BLaER1 treated with 17β-estradiol and CSF1 and Interleukin-3, amounts not matched to agents 10 nM and 100 nM (cell line): ENCODE measurements around the gene TPRA1.
A peak's percentile ranks its signal among the peaks of the same experiment; 100 is the strongest.

Source experiments
- H3K27ac ChIP-seq, 11 experiments: shearing (Covaris generic); formaldehyde crosslinking; 2 replicates each; pipeline ENCODE4 v1.8.1; 2022
- H3K27me3 ChIP-seq, 11 experiments: shearing (Covaris generic); formaldehyde crosslinking; 2 replicates each; pipeline ENCODE4 v1.8.1; 2022
- H3K36me3 ChIP-seq, 11 experiments: shearing (Covaris generic); formaldehyde crosslinking; 2 replicates each; pipeline ENCODE4 v1.8.1; 2022
- H3K4me1 ChIP-seq, 10 experiments: shearing (Covaris generic); formaldehyde crosslinking; 2 replicates each; pipeline ENCODE4 v1.8.1; 2022
- H3K4me2 ChIP-seq, 11 experiments: shearing (Covaris generic); formaldehyde crosslinking; 2 replicates each; pipeline ENCODE4 v1.8.1; 2022
- H3K4me3 ChIP-seq, 10 experiments: shearing (Covaris generic); formaldehyde crosslinking; 2 replicates each; pipeline ENCODE4 v1.8.1; 2022
- H3K9ac ChIP-seq, 11 experiments: shearing (Covaris generic); formaldehyde crosslinking; 2 replicates each; pipeline ENCODE4 v1.8.1; 2022
- H3K9me3 ChIP-seq, 11 experiments: shearing (Covaris generic); formaldehyde crosslinking; replicated peaks in 1 of 11; 2 replicates each; pipeline ENCODE4 v1.8.1; 2022
- H4K20me1 ChIP-seq, 11 experiments: shearing (Covaris generic); formaldehyde crosslinking; 2 replicates each; pipeline ENCODE4 v1.8.1; 2022
- Cebpa-rat ChIP-seq, 11 experiments: shearing (Covaris generic); IDR thresholded peaks; 2 replicates each; pipeline ENCODE4 v1.8.1; 2022

The TPRA1 gene

DNA sequence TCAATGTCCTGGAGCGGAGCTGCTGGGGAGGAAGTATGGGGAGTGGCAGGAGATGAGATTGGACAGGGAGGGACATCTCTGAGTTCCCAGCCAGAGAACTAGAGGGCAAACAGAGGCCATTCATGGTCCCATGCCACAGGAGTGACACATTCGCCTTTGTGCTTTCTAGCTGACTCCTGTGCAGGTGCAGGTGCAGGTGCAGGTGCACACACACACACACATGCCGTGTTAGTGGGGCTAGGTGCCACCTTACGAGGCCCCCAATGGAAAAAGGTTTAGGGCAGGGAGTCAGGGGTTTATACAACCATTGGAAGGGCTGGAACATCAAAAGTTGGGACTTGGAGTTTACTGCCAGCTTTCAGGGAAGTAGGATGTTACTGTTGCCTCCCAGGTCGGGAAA is 52.0 kb downstream of the TPRA1 start:
- H3K27me3 ChIP-seq, result no peaks in the 10 kb centered on the region
- no peak overlapping the region for H3K9ac ChIP-seq
- H3K9me3 ChIP-seq, result no peaks in the 10 kb centered on the region
- no peak for TF ChIP-seq Cebpa-rat (IDR thresholded peaks at IDR 0.05)
- H3K36me3 ChIP-seq, result no peaks in the 10 kb centered on the region
- H3K4me2 ChIP-seq, result peak overlapping the region in 7 of 11 experiments; percentile 84 to 99 (median 96); a peak in 12 of 22 replicates
- H4K20me1 ChIP-seq, result peaks cover 0 to 20% (median 0%) of the 10 kb centered on the region in 11 experiments; a peak in 3 of 22 replicates
- H3K4me3 ChIP-seq, result no peak overlapping the region
- H3K4me1 ChIP-seq, result peaks cover 22 to 62% (median 43%) of the 10 kb centered on the region in 10 experiments
- no peak overlapping the region for H3K27ac ChIP-seq

DNA sequence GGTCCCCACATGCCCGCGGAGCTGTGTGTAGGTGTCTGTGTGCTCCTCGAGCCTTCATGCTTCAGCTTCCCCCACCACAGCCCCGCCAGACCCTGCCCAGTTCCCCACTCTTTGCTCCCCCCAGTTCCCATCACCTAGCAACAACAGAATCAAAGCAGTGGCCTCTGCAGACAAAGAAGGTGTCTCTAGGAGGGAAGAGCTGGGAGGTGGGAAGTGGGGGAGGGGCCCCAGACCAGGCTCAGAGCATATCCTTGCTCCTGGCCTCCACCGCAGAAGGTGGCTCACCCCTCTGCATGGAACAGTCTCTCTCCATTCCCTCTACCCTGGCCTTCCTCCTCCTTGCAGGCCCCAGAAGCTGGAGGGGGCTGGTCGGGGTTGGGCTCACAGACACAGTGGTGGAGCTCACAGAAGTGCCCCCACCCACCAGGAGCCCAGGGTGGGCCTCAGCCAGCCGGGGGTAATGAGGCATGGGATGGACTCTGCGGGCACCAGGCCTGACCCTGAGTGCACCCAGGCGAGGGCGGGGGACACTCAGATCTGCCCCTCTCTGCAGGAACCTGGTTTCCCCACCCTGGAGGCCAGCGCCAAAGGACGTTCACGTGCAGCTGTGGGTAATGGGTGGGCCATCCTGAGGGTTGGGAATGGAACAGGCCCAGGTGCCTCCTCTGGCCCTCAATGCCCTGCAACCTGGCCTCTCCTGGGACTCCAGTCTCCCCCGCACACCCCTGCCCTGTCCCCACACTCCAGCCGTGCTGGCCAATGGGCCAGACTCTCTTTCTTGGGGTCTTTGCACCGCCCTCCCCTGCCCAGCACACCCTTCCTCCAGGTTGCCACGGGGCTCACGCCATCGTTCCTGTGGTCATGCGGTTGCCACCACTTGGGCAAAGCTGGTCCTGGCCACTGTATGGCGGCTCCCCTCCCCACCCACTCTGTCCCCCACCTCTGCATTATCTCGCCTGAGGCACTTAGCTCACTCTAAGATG is 53.4 kb downstream of the TPRA1 start:
- Histone ChIP-seq H3K9me3 (no peaks in the 10 kb centered on the region), H3K4me3 (peak overlapping the region in 5 of 10 experiments; percentile 11 to 46 (median 19); a peak in 7 of 20 replicates), H4K20me1 (peaks cover 0 to 17% (median 0%) of the 10 kb centered on the region in 11 experiments; a peak in 2 of 22 replicates), H3K9ac (peak overlapping the region in 7 of 11 experiments; percentile 8 to 67 (median 55); a peak in 12 of 22 replicates), H3K27ac (peak overlapping the region in 7 of 11 experiments; percentile 37 to 73 (median 52); a peak in 14 of 22 replicates), H3K4me1 (peaks cover 22 to 71% (median 52%) of the 10 kb centered on the region in 10 experiments), H3K4me2 (peak overlapping the region; percentile 55 to 99 (median 88)), H3K27me3 (no peaks in the 10 kb centered on the region), H3K36me3 (no peaks in the 10 kb centered on the region)
- no peak for TF ChIP-seq Cebpa-rat (IDR thresholded peaks at IDR 0.05)

DNA sequence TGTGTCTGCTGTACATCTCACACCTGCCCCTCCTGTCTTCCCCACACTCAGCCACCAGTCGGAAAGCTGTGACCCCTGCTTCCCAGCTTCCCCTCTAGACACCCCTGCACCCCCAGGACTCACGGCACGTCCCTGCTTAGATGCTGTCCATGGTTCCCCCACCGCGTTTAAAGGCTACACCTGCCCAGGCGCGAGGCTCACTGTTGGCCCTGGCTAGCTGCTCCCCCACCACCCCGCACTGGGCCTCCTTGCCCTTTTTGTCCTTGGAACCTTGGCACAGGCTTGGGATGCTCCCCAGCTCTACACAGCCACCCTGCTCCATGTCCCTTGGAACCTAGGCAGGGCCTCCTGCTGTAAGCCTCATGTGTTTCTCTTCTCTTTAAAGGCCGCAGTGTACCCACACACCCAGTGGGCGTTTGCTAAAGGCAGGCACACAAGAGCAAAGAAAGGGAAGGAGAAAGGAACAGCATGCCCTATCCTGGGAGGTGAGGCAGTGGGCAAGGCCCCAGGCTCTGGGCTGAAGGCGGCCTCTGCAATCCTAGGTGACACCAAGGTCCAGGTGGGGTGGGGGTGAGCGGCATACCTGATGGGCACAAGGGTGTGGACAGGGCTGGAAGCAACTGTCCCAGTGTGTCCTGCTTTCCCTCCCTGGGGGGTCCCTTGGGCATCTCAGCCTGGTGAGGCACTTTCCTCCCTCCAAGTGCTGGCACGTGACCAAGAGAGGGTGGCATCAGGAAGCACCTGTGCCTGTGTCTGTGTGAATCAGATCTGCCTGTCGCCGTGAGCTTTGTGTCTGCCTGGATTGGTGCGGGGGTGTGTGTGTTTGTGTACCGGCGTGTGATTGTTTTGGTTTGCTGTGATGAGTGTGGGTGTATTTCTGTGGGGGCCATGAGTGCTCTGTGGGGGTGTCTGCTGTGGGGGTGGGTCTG is 54.4 kb downstream of the TPRA1 start:
- Histone ChIP-seq H3K4me1 (peaks cover 23 to 78% (median 58%) of the 10 kb centered on the region in 10 experiments), H3K9ac (peak overlapping the region in 6 of 11 experiments; percentile 8 to 67 (median 60); a peak in 11 of 22 replicates), H3K4me2 (peak overlapping the region; percentile 55 to 99 (median 88)), H3K4me3 (peak overlapping the region in 5 of 10 experiments; percentile 11 to 46 (median 19); a peak in 6 of 20 replicates), H3K27me3 (no peaks in the 10 kb centered on the region), H4K20me1 (peaks cover 0 to 17% (median 0%) of the 10 kb centered on the region in 11 experiments; a peak in 2 of 22 replicates), H3K27ac (peak overlapping the region in 7 of 11 experiments; percentile 37 to 73 (median 52); a peak in 13 of 22 replicates), H3K36me3 (no peaks in the 10 kb centered on the region), H3K9me3 (no peaks in the 10 kb centered on the region)
- TF ChIP-seq Cebpa-rat (IDR thresholded peaks at IDR 0.05), result no peak

DNA sequence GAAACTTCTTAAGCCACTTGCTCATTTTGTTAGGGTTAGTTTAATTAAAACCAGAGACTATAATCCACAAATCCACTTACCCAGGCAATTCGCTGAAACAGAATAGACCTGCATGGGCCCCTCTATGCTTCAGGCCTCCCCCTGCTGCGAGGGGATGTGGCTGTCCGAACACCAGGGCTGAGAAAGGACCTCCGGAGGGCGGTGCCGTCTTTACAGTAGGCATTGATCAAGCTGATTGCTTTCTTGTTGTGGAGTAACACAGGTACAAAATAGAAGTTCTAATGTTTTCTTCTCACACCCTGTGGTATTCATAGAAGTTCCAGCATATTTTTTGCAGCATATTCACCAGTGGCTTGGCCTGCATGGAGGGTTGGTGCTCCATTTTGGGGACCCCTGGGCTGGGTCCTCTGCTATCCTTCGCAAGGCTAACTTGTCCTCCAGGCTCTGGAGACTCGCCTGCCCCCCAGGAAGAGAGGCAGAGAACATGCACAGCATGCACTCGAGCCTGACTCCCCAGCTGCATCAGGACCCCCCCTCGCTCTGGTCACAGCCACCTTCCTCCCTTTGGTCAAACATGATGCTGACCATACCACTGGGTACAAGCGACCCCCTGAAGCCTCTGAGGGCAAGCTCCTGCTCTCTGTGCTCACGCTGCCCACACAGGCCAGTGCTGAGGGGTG is 55.3 kb downstream of the TPRA1 start:
- no peaks in the 10 kb centered on the region for H3K9me3 ChIP-seq
- peak overlapping the region in 8 of 11 experiments; percentile 77 to 99 (median 94); a peak in 16 of 22 replicates for H3K4me2 ChIP-seq
- H3K36me3 ChIP-seq, result no peaks in the 10 kb centered on the region
- H3K4me1 ChIP-seq, result peaks cover 32 to 87% (median 66%) of the 10 kb centered on the region in 10 experiments
- peak overlapping the region in 3 of 11 experiments; percentile 60 to 73 (median 71); a peak in 3 of 22 replicates for H3K27ac ChIP-seq
- peaks cover 0 to 12% (median 0%) of the 10 kb centered on the region in 11 experiments; a peak in 2 of 22 replicates for H4K20me1 ChIP-seq
- no peaks in the 10 kb centered on the region for H3K27me3 ChIP-seq
- H3K9ac ChIP-seq, result no peak overlapping the region
- TF ChIP-seq Cebpa-rat (IDR thresholded peaks at IDR 0.05), result no peak
- H3K4me3 ChIP-seq, result no peak overlapping the region

DNA sequence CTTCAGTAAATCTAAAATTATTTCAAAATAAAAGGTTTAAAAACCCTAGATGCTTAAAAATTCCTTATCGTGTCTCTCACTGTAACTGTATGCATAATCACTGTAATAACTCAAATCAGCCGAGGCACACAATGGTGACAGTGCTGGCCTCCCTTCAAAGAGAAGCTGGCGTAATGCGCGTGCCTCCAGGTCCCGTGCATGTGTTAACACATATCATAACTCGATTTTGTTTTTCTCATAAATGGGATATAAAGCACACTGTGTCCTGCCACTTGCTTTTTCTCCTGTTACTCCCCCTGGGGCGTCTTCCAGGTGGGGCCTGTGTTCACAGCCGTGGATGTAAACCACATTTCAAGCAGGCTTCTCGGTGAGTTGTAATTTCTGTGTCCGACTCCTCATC is 56.0 kb downstream of the TPRA1 start:
- Histone ChIP-seq H3K27me3 (no peaks in the 10 kb centered on the region), H4K20me1 (peaks cover 0 to 11% (median 0%) of the 10 kb centered on the region in 11 experiments; a peak in 2 of 22 replicates), H3K4me1 (peaks cover 39 to 89% (median 69%) of the 10 kb centered on the region in 10 experiments), H3K27ac (no peak overlapping the region), H3K4me2 (0 out of 22 replicates have a peak overlapping the region, but pooled peaks of 1 of the 11 experiments have one; percentile 99), H3K9me3 (no peaks in the 10 kb centered on the region), H3K36me3 (no peaks in the 10 kb centered on the region), H3K9ac (no peak overlapping the region), H3K4me3 (no peak overlapping the region)
- no peak for TF ChIP-seq Cebpa-rat (IDR thresholded peaks at IDR 0.05)

DNA sequence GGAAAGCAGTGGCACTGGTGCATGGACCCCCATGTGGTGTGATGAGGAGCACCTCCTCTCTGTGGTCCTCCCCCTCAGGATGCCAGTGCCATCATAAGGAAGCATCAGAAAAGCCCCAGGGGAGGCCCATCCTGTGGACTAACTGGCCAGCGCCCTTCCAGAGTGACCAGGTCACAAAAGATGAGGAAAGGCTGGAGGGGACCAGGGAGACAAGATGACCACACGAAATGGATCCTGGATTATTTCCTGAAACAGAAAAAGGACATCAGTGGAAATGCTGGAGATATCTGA is 56.4 kb downstream of the TPRA1 start:
- H3K9ac ChIP-seq, result no peak overlapping the region
- H4K20me1 ChIP-seq, result peaks cover 0 to 11% (median 0%) of the 10 kb centered on the region in 11 experiments; a peak in 2 of 22 replicates
- H3K4me1 ChIP-seq, result peaks cover 44 to 91% (median 72%) of the 10 kb centered on the region in 10 experiments
- no peaks in the 10 kb centered on the region for H3K9me3 ChIP-seq
- TF ChIP-seq Cebpa-rat (IDR thresholded peaks at IDR 0.05), result no peak
- H3K4me3 ChIP-seq, result no peak overlapping the region
- no peak overlapping the region for H3K27ac ChIP-seq
- no peaks in the 10 kb centered on the region for H3K27me3 ChIP-seq
- H3K36me3 ChIP-seq, result no peaks in the 10 kb centered on the region
- H3K4me2 ChIP-seq, result peak overlapping the region in 2 of 11 experiments; percentile 10 to 19; a peak in 2 of 22 replicates

DNA sequence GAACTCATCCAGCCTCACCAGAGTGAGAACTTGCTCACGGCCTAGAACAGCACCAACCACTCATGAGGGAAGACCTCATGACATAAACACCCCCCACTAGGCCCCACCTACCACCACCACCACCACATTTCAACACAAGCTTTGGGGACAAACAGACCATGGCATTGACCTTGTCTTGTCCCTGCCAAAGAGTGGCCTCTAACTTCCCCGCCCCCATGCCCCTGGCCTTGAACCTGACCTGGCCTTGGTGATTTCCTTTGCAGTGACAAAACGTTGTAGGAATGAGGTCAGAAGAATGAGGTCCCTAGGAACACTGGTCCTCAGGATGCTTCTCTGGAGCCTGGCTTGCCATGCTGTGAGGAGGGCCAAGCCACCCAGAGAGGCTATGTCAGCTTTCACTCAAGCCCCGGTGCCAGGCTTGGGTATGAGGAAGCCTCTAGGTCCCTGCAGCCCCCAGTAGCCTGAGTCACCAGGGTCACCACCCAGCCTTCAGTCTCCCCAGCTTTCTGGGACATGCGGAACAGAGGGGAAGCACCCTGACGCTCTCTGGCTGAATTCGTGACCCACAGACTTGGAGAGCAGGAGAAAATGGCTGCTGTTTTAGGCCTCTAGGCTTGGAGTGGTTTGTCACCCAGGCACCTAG is 57.9 kb downstream of the TPRA1 start:
- no peak overlapping the region for H3K9ac ChIP-seq

More for the DNA sequence above, 57.9 kb downstream of the TPRA1 start:
- peak overlapping the region in 7 of 11 experiments; percentile 14 to 44 (median 29); a peak in 12 of 22 replicates for H3K4me2 ChIP-seq
- no peaks in the 10 kb centered on the region for H3K27me3 ChIP-seq
- H3K36me3 ChIP-seq, result peaks cover 0 to 3% (median 0%) of the 10 kb centered on the region in 11 experiments; a peak in 1 of 22 replicates
- H3K9me3 ChIP-seq, result peaks cover 3 to 11% (median 6%) of the 10 kb centered on the region in 11 experiments; a peak in 15 of 22 replicates
- peaks cover 0 to 11% (median 0%) of the 10 kb centered on the region in 11 experiments; a peak in 2 of 22 replicates for H4K20me1 ChIP-seq
- no peak overlapping the region for H3K4me3 ChIP-seq
- H3K27ac ChIP-seq, result no peak overlapping the region
- no peak for TF ChIP-seq Cebpa-rat (IDR thresholded peaks at IDR 0.05)
- peaks cover 46 to 88% (median 67%) of the 10 kb centered on the region in 10 experiments for H3K4me1 ChIP-seq
